ENCODE results near the gene HK3.

Gene HK3

GRCh38 chr5:176902911-176903664 lies 3.9 kb upstream of the HK3 start:
- no peak for DNase-seq (ENCODE audit: low read depth)

GRCh38 chr5:176902102-176902814 lies 3.1 kb upstream of the HK3 start:
- DNase-seq (ENCODE audit: low read depth) = no peak

GRCh38 chr5:176901260-176902101 lies 2.3 kb upstream of the HK3 start:
- no peak for DNase-seq (ENCODE audit: low read depth)

GRCh38 chr5:176900780-176901204 lies 1.6 kb upstream of the HK3 start:
- DNase-seq (ENCODE audit: low read depth) = no peak

GRCh38 chr5:176899946-176900779 lies 1.0 kb upstream of the HK3 start:
- DNase-seq (ENCODE audit: low read depth) = no peak

- DNase-seq (ENCODE audit: low read depth) = no peak
Observed at GRCh38 chr5:176897263-176897662, 1.9 kb downstream of the HK3 start.

- DNase-seq (ENCODE audit: low read depth) = no peak
Observed at GRCh38 chr5:176895831-176896230, 3.3 kb downstream of the HK3 start.

GRCh38 chr5:176894298-176894697 lies 4.8 kb downstream of the HK3 start:
- DNase-seq (ENCODE audit: low read depth) = no peak

GRCh38 chr5:176892663-176893062 lies 6.5 kb downstream of the HK3 start:
- DNase-seq (ENCODE audit: low read depth) = no peak

GRCh38 chr5:176891331-176891958 lies 7.7 kb downstream of the HK3 start:
- no peak for DNase-seq (ENCODE audit: low read depth)

- no peak for DNase-seq (ENCODE audit: low read depth)
Observed at GRCh38 chr5:176890455-176891330, 8.5 kb downstream of the HK3 start.

GRCh38 chr5:176889321-176890280 lies 9.5 kb downstream of the HK3 start:
- DNase-seq (ENCODE audit: low read depth) = no peak

GRCh38 chr5:176888865-176889165 lies 10.3 kb downstream of the HK3 start:
- DNase-seq (ENCODE audit: low read depth) = no peak

- no peak for DNase-seq (ENCODE audit: low read depth)
Observed at GRCh38 chr5:176888016-176888864, 10.9 kb downstream of the HK3 start.

GRCh38 chr5:176887252-176887849 lies 11.8 kb downstream of the HK3 start:
- no peak for DNase-seq (ENCODE audit: low read depth)

- no peak for DNase-seq (ENCODE audit: low read depth)
Observed at GRCh38 chr5:176886336-176887251, 12.6 kb downstream of the HK3 start.

GRCh38 chr5:176884571-176884890 lies 14.6 kb downstream of the HK3 start:
- DNase-seq (ENCODE audit: low read depth) = no peak
